Activated naive CD8-positive, alpha-beta T cell treated with anti-CD3 and anti-CD28 coated beads, Interleukin-2, amount 10 ng/mL, durations not matched to agents 7 days and 5 days (primary cell): ENCODE results near the gene APLN. TPM values are rescaled to one million over a fixed set of nuclear protein-coding genes. Genes with fewer than 3 reads are reported as not detected.

Experiments used
- ATAC-seq: fragments of 150-1000 bp; cut with Tn5 transposase; one replicate; pipeline ENCODE4 v1.10.0; 2021; ENCODE audit warnings: low read depth, moderate library complexity
- POLR2A ChIA-PET: fragments of 350-600 bp; sonication (Branson Sonifier 250); formaldehyde crosslinking; loops from one replicate; lab custom pipeline; 2021; ENCODE audit warnings: antibody characterized with exemption; lab: Charles Lee
- DNase-seq: peaks from one replicate; pipeline ENCODE4 v3.0.0; 2021
- H3K27ac Mint-ChIP-seq: one replicate; pipeline ENCODE4 v1.8.0; 2022; ENCODE audit warnings: mild to moderate bottlenecking, mixed read lengths
- H3K27me3 Mint-ChIP-seq: one replicate; pipeline ENCODE4 v1.8.0; 2022; ENCODE audit warnings: mild to moderate bottlenecking, moderate library complexity, mixed read lengths
- H3K36me3 Mint-ChIP-seq: one replicate; pipeline ENCODE4 v1.8.0; 2021; ENCODE audit warnings: mild to moderate bottlenecking, mixed read lengths
- H3K4me1 Mint-ChIP-seq: one replicate; pipeline ENCODE4 v1.8.0; 2021; ENCODE audit warnings: mixed read lengths
- H3K4me3 Mint-ChIP-seq: one replicate; pipeline ENCODE4 v1.8.0; 2022; ENCODE audit warnings: mild to moderate bottlenecking, moderate library complexity, mixed read lengths
- H3K9me3 Mint-ChIP-seq: one replicate; pipeline ENCODE4 v1.8.0; 2021; ENCODE audit warnings: mixed read lengths
- total RNA-seq, 2 experiments: library from RNA; stranded (reverse); gene quantifications; one replicate each; pipeline ENCODE4 v1.2.3, GENCODE V29; 2021

Gene APLN
- total RNA-seq, result 1 to 10 TPM; 1.9 to 2.4 TPM

- peaks cover 8% of the 10 kb centered on the region for H3K27me3 Mint-ChIP-seq
- ATAC-seq (peak; percentile 29), DNase-seq (peak; percentile 46)
- POLR2A ChIA-PET, result interaction anchor here (1.1 kb wide), 1 partner anchor 127 kb away, joined by 4 read pairs; no protein-coding TSS in a partner anchor
- no peak within 1 kb of the TSS for H3K27ac Mint-ChIP-seq
- H3K4me1 Mint-ChIP-seq, result peaks cover 8% of the 10 kb centered on the region
- H3K9me3 Mint-ChIP-seq, result no peaks in the 10 kb centered on the region
- H3K36me3 Mint-ChIP-seq, result no peaks in the 10 kb centered on the region
- peak within 1 kb of the TSS; percentile 71 for H3K4me3 Mint-ChIP-seq
Measured at GRCh38 chrX:129654652-129655546, at the start of gene APLN. Gene APLN (minus strand): TSS chrX:129654956. CDS start chrX:129654630, 326 bp downstream.

GRCh38 chrX:129704491-129704890, 49.7 kb upstream of the APLN start:
- Mint-ChIP-seq H3K4me3 (no peak overlapping the region), H3K9me3 (peaks cover 8% of the 10 kb centered on the region), H3K36me3 (no peaks in the 10 kb centered on the region), H3K27ac (no peak overlapping the region), H3K27me3 (peaks cover 2% of the 10 kb centered on the region), H3K4me1 (no peaks in the 10 kb centered on the region)
- POLR2A ChIA-PET, result no interaction called here
- ATAC-seq (no peak), DNase-seq (no peak)

- POLR2A ChIA-PET, result no interaction called here
- H3K4me1 Mint-ChIP-seq, result no peaks in the 10 kb centered on the region
Measured at GRCh38 chrX:129701624-129702069, 46.9 kb upstream of the APLN start.

GRCh38 chrX:129700536-129700935, 45.8 kb upstream of the APLN start:
- Mint-ChIP-seq H3K36me3 (no peaks in the 10 kb centered on the region), H3K4me1 (no peaks in the 10 kb centered on the region), H3K27ac (no peak overlapping the region), H3K4me3 (no peak overlapping the region), H3K27me3 (no peaks in the 10 kb centered on the region), H3K9me3 (no peaks in the 10 kb centered on the region)
- ATAC-seq, result no peak
- POLR2A ChIA-PET, result no interaction called here
- no peak for DNase-seq

More at GRCh38 chrX:129701624-129702069, 46.9 kb upstream of the APLN start:
- DNase-seq (no peak), ATAC-seq (no peak)
- H3K36me3 Mint-ChIP-seq, result no peaks in the 10 kb centered on the region
- no peaks in the 10 kb centered on the region for H3K9me3 Mint-ChIP-seq
- no peak overlapping the region for H3K27ac Mint-ChIP-seq
- H3K4me3 Mint-ChIP-seq, result no peak overlapping the region
- H3K27me3 Mint-ChIP-seq, result no peaks in the 10 kb centered on the region

GRCh38 chrX:129698150-129698549, 43.4 kb upstream of the APLN start:
- H3K4me3 Mint-ChIP-seq, result no peak overlapping the region
- no peak overlapping the region for H3K27ac Mint-ChIP-seq
- H3K27me3 Mint-ChIP-seq, result no peaks in the 10 kb centered on the region
- H3K9me3 Mint-ChIP-seq, result no peaks in the 10 kb centered on the region
- POLR2A ChIA-PET, result no interaction called here
- no peaks in the 10 kb centered on the region for H3K4me1 Mint-ChIP-seq
- ATAC-seq (no peak), DNase-seq (no peak)
- H3K36me3 Mint-ChIP-seq, result no peaks in the 10 kb centered on the region

- Mint-ChIP-seq H3K4me3 (no peak overlapping the region), H3K36me3 (no peaks in the 10 kb centered on the region), H3K27ac (no peak overlapping the region), H3K27me3 (no peaks in the 10 kb centered on the region), H3K9me3 (no peaks in the 10 kb centered on the region), H3K4me1 (no peaks in the 10 kb centered on the region)
- ATAC-seq (no peak), DNase-seq (no peak)
- POLR2A ChIA-PET, result no interaction called here
Measured at GRCh38 chrX:129697204-129697829, 42.6 kb upstream of the APLN start.

GRCh38 chrX:129696463-129697155, 41.9 kb upstream of the APLN start:
- no peaks in the 10 kb centered on the region for H3K36me3 Mint-ChIP-seq
- no peaks in the 10 kb centered on the region for H3K9me3 Mint-ChIP-seq
- H3K27ac Mint-ChIP-seq, result no peak overlapping the region
- H3K4me1 Mint-ChIP-seq, result no peaks in the 10 kb centered on the region
- no peak for ATAC-seq
- no peaks in the 10 kb centered on the region for H3K27me3 Mint-ChIP-seq
- no peak overlapping the region for H3K4me3 Mint-ChIP-seq
- POLR2A ChIA-PET, result no interaction called here
- DNase-seq, result no peak

GRCh38 chrX:129695937-129696336, 41.2 kb upstream of the APLN start:
- Mint-ChIP-seq H3K27me3 (no peaks in the 10 kb centered on the region), H3K4me3 (no peak overlapping the region), H3K36me3 (no peaks in the 10 kb centered on the region), H3K27ac (no peak overlapping the region), H3K4me1 (no peaks in the 10 kb centered on the region), H3K9me3 (no peaks in the 10 kb centered on the region)
- ATAC-seq (no peak), DNase-seq (no peak)
- POLR2A ChIA-PET, result no interaction called here

GRCh38 chrX:129695535-129695934, 40.8 kb upstream of the APLN start:
- Mint-ChIP-seq H3K9me3 (no peaks in the 10 kb centered on the region), H3K27me3 (no peaks in the 10 kb centered on the region), H3K27ac (no peak overlapping the region), H3K4me1 (no peaks in the 10 kb centered on the region), H3K4me3 (no peak overlapping the region), H3K36me3 (no peaks in the 10 kb centered on the region)
- POLR2A ChIA-PET, result no interaction called here
- DNase-seq (no peak), ATAC-seq (no peak)

- H3K36me3 Mint-ChIP-seq, result no peaks in the 10 kb centered on the region
- no peaks in the 10 kb centered on the region for H3K4me1 Mint-ChIP-seq
- DNase-seq (no peak), ATAC-seq (no peak)
- H3K27ac Mint-ChIP-seq, result no peak overlapping the region
- POLR2A ChIA-PET, result no interaction called here
- no peaks in the 10 kb centered on the region for H3K27me3 Mint-ChIP-seq
- H3K9me3 Mint-ChIP-seq, result no peaks in the 10 kb centered on the region
- no peak overlapping the region for H3K4me3 Mint-ChIP-seq
Measured at GRCh38 chrX:129694805-129695204, 40.0 kb upstream of the APLN start.

- no peaks in the 10 kb centered on the region for H3K36me3 Mint-ChIP-seq
- no peaks in the 10 kb centered on the region for H3K27me3 Mint-ChIP-seq
- no peak overlapping the region for H3K4me3 Mint-ChIP-seq
- POLR2A ChIA-PET, result no interaction called here
- DNase-seq (no peak), ATAC-seq (no peak)
- H3K4me1 Mint-ChIP-seq, result no peaks in the 10 kb centered on the region
- no peaks in the 10 kb centered on the region for H3K9me3 Mint-ChIP-seq
- H3K27ac Mint-ChIP-seq, result no peak overlapping the region
Measured at GRCh38 chrX:129693354-129693753, 38.6 kb upstream of the APLN start.

GRCh38 chrX:129690435-129690834, 35.7 kb upstream of the APLN start:
- Mint-ChIP-seq H3K36me3 (no peaks in the 10 kb centered on the region), H3K27me3 (no peaks in the 10 kb centered on the region), H3K27ac (no peak overlapping the region), H3K4me3 (no peak overlapping the region), H3K4me1 (no peaks in the 10 kb centered on the region), H3K9me3 (no peaks in the 10 kb centered on the region)
- ATAC-seq (no peak), DNase-seq (no peak)
- POLR2A ChIA-PET, result no interaction called here

GRCh38 chrX:129689796-129690195, 35.0 kb upstream of the APLN start:
- Mint-ChIP-seq H3K27me3 (no peaks in the 10 kb centered on the region), H3K4me3 (no peak overlapping the region), H3K36me3 (no peaks in the 10 kb centered on the region), H3K4me1 (no peaks in the 10 kb centered on the region), H3K9me3 (no peaks in the 10 kb centered on the region), H3K27ac (no peak overlapping the region)
- ATAC-seq (no peak), DNase-seq (no peak)
- POLR2A ChIA-PET, result no interaction called here
